Activated CD4-positive, alpha-beta T cell treated with anti-CD3 and anti-CD28 coated beads, Interleukin-2, amount 50 U/mL, for 4 hours (primary cell): ENCODE data around the gene EBF3.

ENCODE experiments used
- DNase-seq, 2 experiments: peaks; one replicate each; pipeline ENCODE4 v3.0.0-alpha.2; 2020

EBF3 gene

GRCh38 chr10:129887986-129888783 lies 75.9 kb downstream of the EBF3 start:
- DNase-seq: no peak

GRCh38 chr10:129887381-129887905 lies 76.6 kb downstream of the EBF3 start:
- DNase-seq: no peak

GRCh38 chr10:129886263-129886662 lies 77.8 kb downstream of the EBF3 start:
- DNase-seq: no peak

- DNase-seq: no peak
Measured at GRCh38 chr10:129885526-129885925, 78.5 kb downstream of the EBF3 start.

GRCh38 chr10:129884398-129885078 lies 79.5 kb downstream of the EBF3 start:
- DNase-seq: no peak

GRCh38 chr10:129883626-129884397 lies 80.3 kb downstream of the EBF3 start:
- DNase-seq: no peak

GRCh38 chr10:129883029-129883428 lies 81.0 kb downstream of the EBF3 start:
- DNase-seq: no peak

GRCh38 chr10:129882291-129883010 lies 81.6 kb downstream of the EBF3 start:
- DNase-seq: no peak

- DNase-seq: no peak
Measured at GRCh38 chr10:129881641-129882040, 82.4 kb downstream of the EBF3 start.

GRCh38 chr10:129880191-129880870 lies 83.7 kb downstream of the EBF3 start:
- no peak for DNase-seq

- DNase-seq: no peak
Measured at GRCh38 chr10:129879655-129880054, 84.4 kb downstream of the EBF3 start.

- no peak for DNase-seq
Measured at GRCh38 chr10:129878835-129879234, 85.2 kb downstream of the EBF3 start.

- peak; percentile 13 to 29 for DNase-seq
Measured at GRCh38 chr10:129877773-129878371, 86.2 kb downstream of the EBF3 start.

- no peak for DNase-seq
Measured at GRCh38 chr10:129876838-129877237, 87.2 kb downstream of the EBF3 start.

- no peak for DNase-seq
Measured at GRCh38 chr10:129875993-129876726, 87.9 kb downstream of the EBF3 start.

GRCh38 chr10:129873351-129873750 lies 90.7 kb downstream of the EBF3 start:
- DNase-seq: no peak

- DNase-seq: no peak
Measured at GRCh38 chr10:129871966-129872365, 92.1 kb downstream of the EBF3 start.

GRCh38 chr10:129870961-129871621 lies 93.0 kb downstream of the EBF3 start:
- DNase-seq: no peak

- DNase-seq: no peak
Measured at GRCh38 chr10:129870474-129870757, 93.7 kb downstream of the EBF3 start.
